ENCODE data around the gene DSC1.
"Not testable (repeated sequence)": the region's sequence is repeated elsewhere in the genome, so short reads cannot be mapped to it uniquely, and the experiment has no call there.

Gene DSC1

GRCh38 chr18:31185186-31185950, 22.7 kb upstream of the DSC1 start:
- H3K27ac ChIP-seq, result no peak overlapping the region
- no peak for TF ChIP-seq CTCF (IDR thresholded peaks at IDR 0.05; ENCODE audit: low read depth, low read length)
- no peaks in the 10 kb centered on the region for H3K27me3 ChIP-seq (ENCODE audit: insufficient read depth, low read depth, severe bottlenecking)
- H3K4me3 ChIP-seq (ENCODE audit: low read depth, low read length), result no peak overlapping the region
- no peaks in the 10 kb centered on the region for H3K9me3 ChIP-seq (ENCODE audit: severe bottlenecking)
- H3K36me3 ChIP-seq, result no peaks in the 10 kb centered on the region
- DNase-seq, result no peak

GRCh38 chr18:31183302-31183701, 20.6 kb upstream of the DSC1 start:
- no peaks in the 10 kb centered on the region for H3K36me3 ChIP-seq
- no peak overlapping the region for H3K4me3 ChIP-seq (ENCODE audit: low read depth, low read length)
- H3K27me3 ChIP-seq (ENCODE audit: insufficient read depth, low read depth, severe bottlenecking), result no peaks in the 10 kb centered on the region
- no peak for DNase-seq
- no peak for TF ChIP-seq CTCF (IDR thresholded peaks at IDR 0.05; ENCODE audit: low read depth, low read length)
- H3K27ac ChIP-seq, result no peak overlapping the region
- H3K9me3 ChIP-seq (ENCODE audit: severe bottlenecking), result no peaks in the 10 kb centered on the region

- not testable (repeated sequence) for H3K4me3 ChIP-seq (ENCODE audit: low read depth, low read length); H3K27ac ChIP-seq; DNase-seq; H3K9me3 ChIP-seq (ENCODE audit: severe bottlenecking); H3K27me3 ChIP-seq (ENCODE audit: insufficient read depth, low read depth, severe bottlenecking); H3K36me3 ChIP-seq
Observed at GRCh38 chr18:31177369-31177768, 14.7 kb upstream of the DSC1 start.

GRCh38 chr18:31176531-31176930, 13.9 kb upstream of the DSC1 start:
- no peak for TF ChIP-seq CTCF (IDR thresholded peaks at IDR 0.05; ENCODE audit: low read depth, low read length)
- H3K9me3 ChIP-seq (ENCODE audit: severe bottlenecking), result no peaks in the 10 kb centered on the region
- H3K36me3 ChIP-seq, result no peaks in the 10 kb centered on the region
- no peak for DNase-seq
- H3K27me3 ChIP-seq (ENCODE audit: insufficient read depth, low read depth, severe bottlenecking), result no peaks in the 10 kb centered on the region
- no peak overlapping the region for H3K27ac ChIP-seq
- H3K4me3 ChIP-seq (ENCODE audit: low read depth, low read length), result no peak overlapping the region

- DNase-seq, result no peak
- H3K27me3 ChIP-seq (ENCODE audit: insufficient read depth, low read depth, severe bottlenecking), result no peaks in the 10 kb centered on the region
- no peak overlapping the region for H3K4me3 ChIP-seq (ENCODE audit: low read depth, low read length)
- H3K36me3 ChIP-seq, result no peaks in the 10 kb centered on the region
- TF ChIP-seq CTCF (IDR thresholded peaks at IDR 0.05; ENCODE audit: low read depth, low read length), result no peak
- H3K9me3 ChIP-seq (ENCODE audit: severe bottlenecking), result no peaks in the 10 kb centered on the region
- H3K27ac ChIP-seq, result no peak overlapping the region
Observed at GRCh38 chr18:31171144-31171839, 8.6 kb upstream of the DSC1 start.

DNA sequence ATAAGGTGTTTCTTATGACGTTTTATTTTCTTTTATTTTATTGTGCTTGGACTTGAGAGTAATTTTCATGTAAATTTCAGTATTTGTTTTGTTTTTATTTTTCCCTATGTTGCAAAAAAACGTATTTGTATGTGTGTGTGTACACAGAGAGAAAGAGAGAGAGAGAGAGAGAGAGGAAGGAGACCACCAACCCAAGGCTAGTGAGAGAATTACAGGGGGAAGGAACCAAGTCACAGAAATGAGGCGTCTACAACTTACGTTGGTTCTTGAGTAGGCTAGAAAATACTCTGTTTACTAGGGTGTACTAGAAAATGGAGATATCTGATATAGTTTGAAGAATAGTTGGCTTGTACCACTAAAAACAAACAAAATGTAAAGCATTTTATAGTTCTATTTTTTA, 7.7 kb upstream of the DSC1 start:
- Histone ChIP-seq H3K9me3 (ENCODE audit: severe bottlenecking) (no peaks in the 10 kb centered on the region), H3K27ac (no peak overlapping the region), H3K27me3 (ENCODE audit: insufficient read depth, low read depth, severe bottlenecking) (no peaks in the 10 kb centered on the region), H3K4me3 (ENCODE audit: low read depth, low read length) (no peak overlapping the region), H3K36me3 (no peaks in the 10 kb centered on the region)
- no peak for DNase-seq
- no peak for TF ChIP-seq CTCF (IDR thresholded peaks at IDR 0.05; ENCODE audit: low read depth, low read length)

Data from WERI-Rb-1 (cell line).